IMR-90 (cell line): ENCODE results near the gene IL1R2. TPM values are rescaled to one million over a fixed set of nuclear protein-coding genes. Genes with fewer than 3 reads are reported as not detected.

Experiments
- ATAC-seq: fragments of 200-7000 bp; cut with Tn5 transposase; 2 replicates; pipeline ENCODE4 v1.9.1; 2020; ENCODE audit warnings: low read depth, mild to moderate bottlenecking, moderate library complexity
- BruUV-seq: library from RNA; stranded (reverse); fragments of 400-500 nt; replicated peaks from 2 replicates; lab custom pipeline; 2021; lab: Mats Ljungman, UMichigan
- CTCF ChIA-PET: fragments of 300-600 bp; formaldehyde crosslinking; extraction: SDS; loops from one replicate; lab custom pipeline; 2021; ENCODE audit warnings: antibody characterized with exemption; lab: Yijun Ruan, JAX
- POLR2A ChIA-PET: fragments of 300-600 bp; sonication (Branson Sonifier 250); formaldehyde crosslinking; loops from one replicate; lab custom pipeline; 2022; ENCODE audit warnings: antibody characterized with exemption; ENCODE audit not compliant: unreplicated experiment; lab: Charles Lee
- DNase-seq: peaks from one replicate; pipeline ENCODE4 v3.0.0; 2013
- H2AFZ ChIP-seq: replicated peaks from 2 replicates; pipeline ENCODE3; 2013; ENCODE audit warnings: low read length, mild to moderate bottlenecking; ENCODE audit not compliant: poor library complexity
- H2AK5ac ChIP-seq: 2 replicates; pipeline ENCODE4 v1.6.1; 2013; ENCODE audit warnings: low read depth, low read length, inconsistent platforms
- H2AK9ac ChIP-seq: replicated peaks from 2 replicates; pipeline ENCODE3; 2013; ENCODE audit warnings: mild to moderate bottlenecking, low read depth, low read length, moderate library complexity; ENCODE audit not compliant: poor library complexity
- H2BK120ac ChIP-seq: 2 replicates; pipeline ENCODE4 v1.6.1; 2013; ENCODE audit warnings: low read depth, low read length, inconsistent platforms
- H2BK15ac ChIP-seq: 3 replicates; pipeline ENCODE4 v1.6.1; 2013; ENCODE audit warnings: low read depth, low read length, inconsistent platforms
- H2BK20ac ChIP-seq: 2 replicates; pipeline ENCODE4 v1.6.1; 2013; ENCODE audit warnings: low read depth, mild to moderate bottlenecking, inconsistent platforms, low read length, moderate library complexity
- H2BK5ac ChIP-seq: 2 replicates; pipeline ENCODE4 v1.6.1; 2013; ENCODE audit warnings: mild to moderate bottlenecking, low read depth, low read length, inconsistent platforms; ENCODE audit not compliant: poor library complexity, severe bottlenecking
- H3K14ac ChIP-seq: replicated peaks from 2 replicates; pipeline ENCODE4 v1.6.1; 2013; ENCODE audit warnings: low read depth, low read length, inconsistent platforms
- H3K18ac ChIP-seq: 2 replicates; pipeline ENCODE4 v1.6.1; 2013; ENCODE audit warnings: low read depth, low read length, control low read depth
- H3K23ac ChIP-seq: 2 replicates; pipeline ENCODE4 v1.6.1; 2013; ENCODE audit warnings: low read depth, low read length, inconsistent platforms
- H3K27ac ChIP-seq: 2 replicates; pipeline ENCODE4 v1.5.1; 2013; ENCODE audit warnings: mild to moderate bottlenecking, control low read depth, low read length; ENCODE audit not compliant: insufficient read depth
- H3K27me3 ChIP-seq: 2 replicates; pipeline ENCODE4 v1.6.1; 2013; ENCODE audit warnings: low read length; ENCODE audit not compliant: control insufficient read depth, insufficient read depth
- H3K36me3 ChIP-seq: 2 replicates; pipeline ENCODE4 v1.6.1; 2013; ENCODE audit warnings: low read length, mixed read lengths; ENCODE audit not compliant: control insufficient read depth, insufficient read depth
- H3K4ac ChIP-seq: 2 replicates; pipeline ENCODE4 v1.6.1; 2013; ENCODE audit warnings: low read depth, low read length, inconsistent platforms
- H3K4me1 ChIP-seq: 2 replicates; pipeline ENCODE4 v1.6.1; 2013; ENCODE audit warnings: low read length, mixed read lengths; ENCODE audit not compliant: control insufficient read depth, insufficient read depth
- H3K4me2 ChIP-seq: 2 replicates; pipeline ENCODE4 v1.6.1; 2013; ENCODE audit warnings: low read depth, mild to moderate bottlenecking, control low read depth, low read length, moderate library complexity
- H3K4me3 ChIP-seq: 2 replicates; pipeline ENCODE4 v1.5.1; 2013; ENCODE audit warnings: low read depth, mild to moderate bottlenecking, control low read depth, low read length, moderate library complexity; ENCODE audit not compliant: insufficient read depth
- H3K56ac ChIP-seq: 2 replicates; pipeline ENCODE4 v1.6.1; 2013; ENCODE audit warnings: low read length, inconsistent platforms; ENCODE audit not compliant: insufficient read depth; ENCODE audit errors: extremely low read depth
- H3K79me1 ChIP-seq, 2 experiments: 2 replicates each; pipeline ENCODE4 v1.6.1; 2013; ENCODE audit warnings: low read length in 2 of 2, inconsistent platforms in 1 of 2, low read depth in 1 of 2
- H3K9ac ChIP-seq: 2 replicates; pipeline ENCODE4 v1.6.1; 2013; ENCODE audit warnings: low read depth, low read length, control low read depth
- H3K9me1 ChIP-seq: 2 replicates; pipeline ENCODE4 v1.6.1; 2013; ENCODE audit warnings: low read length, inconsistent platforms; ENCODE audit not compliant: insufficient read depth
- H3K9me3 ChIP-seq: 2 replicates; pipeline ENCODE4 v1.6.1; 2013; ENCODE audit warnings: low read length; ENCODE audit not compliant: control insufficient read depth, insufficient read depth
- H4K20me1 ChIP-seq: 2 replicates; pipeline ENCODE4 v1.6.1; 2013; ENCODE audit warnings: low read length, inconsistent platforms; ENCODE audit not compliant: insufficient read depth
- H4K5ac ChIP-seq: 2 replicates; pipeline ENCODE4 v1.6.1; 2013; ENCODE audit warnings: mild to moderate bottlenecking, low read depth, low read length, control low read depth
- H4K8ac ChIP-seq, 2 experiments: 2 replicates each; pipeline ENCODE4 v1.6.1; 2013; ENCODE audit warnings: low read depth in 2 of 2, low read length in 2 of 2, control low read depth in 1 of 2, inconsistent platforms in 1 of 2
- H4K91ac ChIP-seq: 2 replicates; pipeline ENCODE4 v1.6.1; 2013; ENCODE audit warnings: low read depth, low read length, inconsistent platforms; ENCODE audit not compliant: insufficient read depth
- CEBPB ChIP-seq: IDR thresholded peaks from 2 replicates; pipeline ENCODE4 v1.6.1; 2012; ENCODE audit warnings: low read depth, low read length, improper control_type of control experiment
- SMC3 ChIP-seq: fragments of 150-350 bp; IDR thresholded peaks from 2 replicates; pipeline ENCODE4 v1.6.1; 2016; ENCODE audit warnings: low read depth, mild to moderate bottlenecking, antibody characterized with exemption, low read length, moderate library complexity
- WGBS, 2 experiments: methylation state at CpG; one replicate each; pipeline versions ENCODE4 v1.1.5 to v1.1.7; 2013; ENCODE audit warnings: missing lambda C conversion rate in 2 of 2; ENCODE audit not compliant: insufficient read length in 1 of 2; ENCODE audit errors: extremely low coverage in 2 of 2; 5-methylcytosine and 5-hydroxymethylcytosine counted together
- dilution Hi-C: fragments of 300-500 bp; cut with HindIII; formaldehyde crosslinking; loops from one replicate; pipeline ENCODE4 v1.14.3; 2018; ENCODE audit warnings: low sequenced_read_pairs; ENCODE audit not compliant: unreplicated experiment
- in situ Hi-C: fragments of 300-500 bp; cut with MboI; formaldehyde crosslinking; loops from 3 replicates; pipeline ENCODE4 v1.14.3; 2019; ENCODE audit warnings: low sequenced_read_pairs, inconsistent platforms, mixed read lengths
- intact Hi-C: fragments of 100-400 bp; cut with micrococcal nuclease; formaldehyde crosslinking; loops from 2 replicates; pipeline ENCODE4 v1.10.0; 2022
- polyA plus RNA-seq, 3 experiments: library from polyadenylated mRNA; depleted of rRNA; stranded (reverse); fragments of >200 nt; gene quantifications; 2 replicates each; pipeline ENCODE4 v1.2.3, GENCODE V29; 2012; ENCODE audit warnings: low replicate concordance in 1 of 3
- total RNA-seq: library from RNA; depleted of rRNA; stranded (reverse); fragments of >200 nt; gene quantifications from 2 replicates; pipeline ENCODE4 v1.2.3, GENCODE V29; 2012

IL1R2 gene
- total and polyA plus RNA-seq, 2 of the 4 experiments (the other 2 are of a cell fraction) = not detected

- Histone ChIP-seq H2BK5ac (no peak overlapping the region), H3K4me1 (peaks cover 23% of the 10 kb centered on the region), H3K18ac (peak overlapping the region; percentile 13; the same call in 1 of the 2 replicates), H2BK20ac (no peak overlapping the region), H3K9me1 (peaks cover 15% of the 10 kb centered on the region), H3K27ac (no peak overlapping the region), H3K14ac (0 out of 2 replicates have a peak overlapping the region, but pooled peaks have one; percentile 20), H2BK15ac (0 out of 3 replicates have a peak overlapping the region, but pooled peaks have one; percentile 46), H2BK120ac (no peak overlapping the region), H4K20me1 (no peaks in the 10 kb centered on the region), H2AFZ (no peak overlapping the region), H3K4me3 (no peak overlapping the region), H3K56ac (no peak overlapping the region), H3K23ac (no peak overlapping the region), H3K79me1 (no peaks in the 10 kb centered on the region), H2AK5ac (peak overlapping the region; percentile 61; the same call in 1 of the 2 replicates), H2AK9ac (no peak overlapping the region), H3K9me3 (no peaks in the 10 kb centered on the region), H3K9ac (no peak overlapping the region), H3K4me2 (no peak overlapping the region), H4K8ac (no peak overlapping the region; a peak in 1 of 4 replicates), H3K4ac (no peak overlapping the region; the same call in 1 of the 2 replicates), H3K36me3 (no peaks in the 10 kb centered on the region), H4K91ac (peak overlapping the region; percentile 50; the same call in 1 of the 2 replicates), H3K27me3 (no peaks in the 10 kb centered on the region), H4K5ac (no peak overlapping the region; the same call in 1 of the 2 replicates)
- in situ Hi-C loops (no loop called here), dilution Hi-C loops (no loop called here), intact Hi-C loops (no loop called here)
- TF ChIP-seq SMC3 (no peak), CEBPB (peak; percentile 2; the same call in 1 of the 2 replicates)
- ChIA-PET POLR2A (no interaction called here), CTCF (no interaction called here)
- 100% methylated on average over 1 of the region's 1 CpG; no CpG with 5 or more reads in 1 of the 2 experiments for whole genome bisulfite sequencing, 2 experiments
- no TSS peak for BruUV-seq
- no peak for DNase-seq
- ATAC-seq = no peak
Measured at GRCh38 chr2:102059151-102059550, 67.4 kb downstream of the IL1R2 start.
